Esophagus squamous epithelium (tissue), 5 donors: ENCODE results near the gene ADPRHL1. TPM values are rescaled to one million over a fixed set of nuclear protein-coding genes. Genes with fewer than 3 reads are reported as not detected.

ENCODE experiments used
- DNase-seq: peaks from one replicate; lab custom pipeline; 2025; lab: John Stamatoyannopoulos, UW
- H3K27ac ChIP-seq, 4 donors: fragments of 200-600 bp; sonication (generic); one replicate each; pipeline ENCODE4 v1.5.1; 2016 to 2019; ENCODE audit warnings: mild to moderate bottlenecking in 1 of 4
- H3K27me3 ChIP-seq, 4 donors: fragments of 200-600 bp; sonication (generic); 1 replicate in 3 of 4; 2 replicates in 1 of 4; pipeline versions ENCODE4 v1.5.1 to v1.6.0; 2017 to 2021; ENCODE audit warnings: antibody characterized with exemption in 1 of 4
- H3K36me3 ChIP-seq, 3 donors: fragments of 200-600 bp; sonication (generic); one replicate each; pipeline ENCODE4 v1.5.1; 2016 to 2019
- H3K4me1 ChIP-seq, 3 donors: fragments of 200-600 bp; sonication (generic); one replicate each; pipeline ENCODE4 v1.5.1; 2017 to 2019
- H3K4me3 ChIP-seq, 4 donors: fragments of 200-600 bp; sonication (generic); 1 replicate in 3 of 4; 2 replicates in 1 of 4; pipeline ENCODE4 v1.5.1; 2016 to 2019; ENCODE audit warnings: mild to moderate bottlenecking in 2 of 4, moderate library complexity in 1 of 4
- H3K9me3 ChIP-seq, 3 donors: fragments of 200-600 bp; sonication (generic); one replicate each; pipeline ENCODE4 v1.5.1; 2016 to 2019
- POLR2A ChIP-seq, 4 donors: fragments of 450-650 bp; IDR thresholded peaks; one replicate each; pipeline ENCODE4 v1.6.1; 2017; ENCODE audit warnings: antibody characterized with exemption in 4 of 4, mild to moderate bottlenecking in 4 of 4, moderate library complexity in 3 of 4
- WGBS, 2 donors: methylation state at CpG; one replicate each; pipeline ENCODE4 v1.1.5; 2018; 5-methylcytosine and 5-hydroxymethylcytosine counted together
- intact Hi-C: fragments of 100-400 bp; cut with DNase I; formaldehyde crosslinking; loops from one replicate; pipeline ENCODE4 v1.15.0; 2022
- total RNA-seq, 4 donors: library from RNA; depleted of rRNA; stranded (reverse); fragments of >200 nt; gene quantifications; one replicate each; pipeline ENCODE4 v1.1.0, GENCODE V29; 2016
- TF ChIP-seq, protein P1 (sequence below), 6 experiments: fragments of 450-650 bp in 4 of 6; fragments of 200-600 bp in 2 of 6; sonication (generic) in 2 of 6; IDR thresholded peaks; one replicate each; pipeline ENCODE4 v1.5.1; 2016 to 2019; ENCODE audit warnings: antibody characterized with exemption in 6 of 6, mild to moderate bottlenecking in 4 of 6, moderate library complexity in 4 of 6
- donor health status: DM: yes; HTN: yes; CAD: no.

Gene ADPRHL1
- total RNA-seq, 4 donors from 2014 or later = 0.31 to 3.5 (median 2.2) TPM

- Histone ChIP-seq H3K4me3 (peak overlapping the region; percentile 83 to 95 (median 90)), H3K4me1 (peaks cover 30 to 81% (median 32%) of the 10 kb centered on the region in 3 donors), H3K36me3 (peaks cover 6 to 16% (median 6%) of the 10 kb centered on the region in 3 donors), H3K27me3 (no peaks in the 10 kb centered on the region), H3K9me3 (no peaks in the 10 kb centered on the region), H3K27ac (peak overlapping the region; percentile 88 to 94 (median 92))
- 1 to 7% methylated on average over 21 to 22 of the region's 22 CpGs for WGBS, 2 donors
- no peak for DNase-seq
- intact Hi-C loops = no loop called here
- no peak for TF ChIP-seq POLR2A (IDR thresholded peaks at IDR 0.05)
- TF ChIP-seq, protein P1, sequence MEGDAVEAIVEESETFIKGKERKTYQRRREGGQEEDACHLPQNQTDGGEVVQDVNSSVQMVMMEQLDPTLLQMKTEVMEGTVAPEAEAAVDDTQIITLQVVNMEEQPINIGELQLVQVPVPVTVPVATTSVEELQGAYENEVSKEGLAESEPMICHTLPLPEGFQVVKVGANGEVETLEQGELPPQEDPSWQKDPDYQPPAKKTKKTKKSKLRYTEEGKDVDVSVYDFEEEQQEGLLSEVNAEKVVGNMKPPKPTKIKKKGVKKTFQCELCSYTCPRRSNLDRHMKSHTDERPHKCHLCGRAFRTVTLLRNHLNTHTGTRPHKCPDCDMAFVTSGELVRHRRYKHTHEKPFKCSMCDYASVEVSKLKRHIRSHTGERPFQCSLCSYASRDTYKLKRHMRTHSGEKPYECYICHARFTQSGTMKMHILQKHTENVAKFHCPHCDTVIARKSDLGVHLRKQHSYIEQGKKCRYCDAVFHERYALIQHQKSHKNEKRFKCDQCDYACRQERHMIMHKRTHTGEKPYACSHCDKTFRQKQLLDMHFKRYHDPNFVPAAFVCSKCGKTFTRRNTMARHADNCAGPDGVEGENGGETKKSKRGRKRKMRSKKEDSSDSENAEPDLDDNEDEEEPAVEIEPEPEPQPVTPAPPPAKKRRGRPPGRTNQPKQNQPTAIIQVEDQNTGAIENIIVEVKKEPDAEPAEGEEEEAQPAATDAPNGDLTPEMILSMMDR (IDR thresholded peaks at IDR 0.05) = no peak
Measured at GRCh38 chr13:113491418-113491883, 38.2 kb upstream of the ADPRHL1 start.

- 0 to 4% methylated on average over 5 to 10 of the region's 115 CpGs for WGBS, 2 donors
- no peaks in the 10 kb centered on the region for H3K9me3 ChIP-seq
- peak; percentile 27 for DNase-seq
- H3K27ac ChIP-seq = peak within 1 kb of the TSS; percentile 88 to 94 (median 92)
- intact Hi-C loops = no loop called here
- no peaks in the 10 kb centered on the region for H3K27me3 ChIP-seq
- H3K4me3 ChIP-seq = peak within 1 kb of the TSS; percentile 83 to 95 (median 90)
- peaks cover 30 to 78% (median 32%) of the 10 kb centered on the region in 3 donors for H3K4me1 ChIP-seq
- peaks cover 3 to 9% (median 4%) of the 10 kb centered on the region in 3 donors for H3K36me3 ChIP-seq
- TF ChIP-seq, protein P1 (IDR thresholded peaks at IDR 0.05) = peak in 1 of 6 experiments; percentile 22
- TF ChIP-seq POLR2A (IDR thresholded peaks at IDR 0.05) = peak in 3 of 4 donors; percentile 40 to 84 (median 79)
Measured at GRCh38 chr13:113490496-113491417, 37.5 kb upstream of the ADPRHL1 start, which contains the start of gene DCUN1D2. DCUN1D2 (minus strand) TSS chr13:113490711; CDS start chr13:113490669, 42 bp downstream.

DNA sequence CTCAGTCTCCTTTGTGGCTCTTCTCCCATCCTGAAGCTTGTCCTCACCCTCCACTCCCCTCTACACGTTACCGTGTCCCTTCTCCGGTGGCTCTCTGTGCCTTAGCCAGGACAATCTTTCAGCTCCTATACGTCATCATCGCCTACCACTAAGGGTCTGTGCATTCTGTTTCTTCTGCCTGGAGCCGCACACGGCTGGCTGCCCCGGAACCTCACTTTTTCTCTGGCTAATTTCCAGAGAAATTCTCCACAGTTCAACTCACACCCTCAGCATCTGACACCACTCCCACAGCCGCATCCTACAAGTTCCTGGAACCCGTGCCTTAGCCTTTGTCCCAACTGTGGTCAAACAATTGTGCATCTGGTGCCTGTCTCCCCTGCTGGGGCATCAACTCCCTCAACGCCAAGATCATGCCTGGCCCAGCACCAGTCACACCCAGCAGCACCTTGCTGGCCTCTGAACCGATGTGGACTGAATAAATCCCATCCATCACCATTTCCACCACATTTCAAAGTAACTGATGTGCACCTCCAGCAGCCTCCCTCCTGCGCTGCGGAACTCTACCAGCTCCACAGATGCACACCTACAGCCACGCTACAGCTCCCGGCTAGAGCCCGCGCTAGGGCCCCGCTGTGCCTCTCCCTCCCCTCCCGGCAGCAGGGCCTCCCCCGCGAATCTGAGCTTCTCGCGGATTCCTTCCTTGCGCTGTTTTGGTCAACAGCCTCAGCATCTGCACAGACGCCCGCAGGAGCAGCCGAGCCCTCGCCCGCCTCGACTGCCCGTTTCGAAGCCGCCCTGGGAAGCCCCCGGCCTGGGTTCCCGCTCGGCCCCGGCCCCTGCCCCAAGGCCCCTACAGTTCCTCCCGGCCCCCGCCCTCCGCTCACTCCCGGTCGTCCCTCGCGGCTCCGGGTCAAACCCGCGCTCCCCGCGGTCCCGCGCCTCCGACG is 36.5 kb upstream of the ADPRHL1 start:
- H3K27ac ChIP-seq = peak overlapping the region; percentile 88 to 94 (median 92)
- peak overlapping the region; percentile 83 to 95 (median 90) for H3K4me3 ChIP-seq
- DNase-seq = no peak
- no peaks in the 10 kb centered on the region for H3K9me3 ChIP-seq
- TF ChIP-seq POLR2A (IDR thresholded peaks at IDR 0.05) = no peak
- TF ChIP-seq, protein P1 (IDR thresholded peaks at IDR 0.05) = no peak
- H3K4me1 ChIP-seq = peaks cover 30 to 69% (median 32%) of the 10 kb centered on the region in 3 donors
- H3K36me3 ChIP-seq = no peaks in the 10 kb centered on the region
- H3K27me3 ChIP-seq = no peaks in the 10 kb centered on the region
- intact Hi-C loops = no loop called here
- 6 to 8% methylated on average over 15 of the region's 54 CpGs for WGBS, 2 donors

DNA sequence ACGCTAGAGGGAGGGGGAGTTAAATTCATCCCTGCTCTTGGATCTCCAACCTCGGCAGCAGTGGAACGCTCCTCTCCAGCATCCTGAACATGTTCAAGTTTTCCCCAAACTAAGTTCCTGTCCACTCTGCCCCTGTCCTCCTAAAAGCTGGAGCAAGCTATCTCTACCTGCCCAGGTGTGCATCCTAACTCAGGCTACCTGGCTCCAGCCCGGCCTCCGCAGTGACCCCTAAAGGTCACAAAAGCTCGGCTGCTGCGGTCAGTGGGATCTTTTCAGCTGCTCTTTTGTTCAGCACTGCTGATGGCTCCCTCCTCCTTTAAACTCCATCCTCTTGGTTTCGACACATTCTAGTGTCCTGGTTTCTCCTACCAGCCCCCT is 35.9 kb upstream of the ADPRHL1 start:
- TF ChIP-seq, protein P1 (IDR thresholded peaks at IDR 0.05) = no peak
- no peak for TF ChIP-seq POLR2A (IDR thresholded peaks at IDR 0.05)
- peaks cover 30 to 64% (median 30%) of the 10 kb centered on the region in 3 donors for H3K4me1 ChIP-seq

More for the DNA sequence above, 35.9 kb upstream of the ADPRHL1 start:
- no peak for DNase-seq
- Histone ChIP-seq H3K27me3 (no peaks in the 10 kb centered on the region), H3K27ac (no peak overlapping the region), H3K9me3 (no peaks in the 10 kb centered on the region), H3K4me3 (peak overlapping the region; percentile 83 to 95 (median 90)), H3K36me3 (no peaks in the 10 kb centered on the region)
- 35 to 47% methylated on average over 8 of the region's 8 CpGs for WGBS, 2 donors
- intact Hi-C loops = no loop called here
